Subcutaneous adipose tissue (tissue), 4 donors: ENCODE data around the gene CSH1. TPM values are rescaled to one million over a fixed set of nuclear protein-coding genes. Genes with fewer than 3 reads are reported as not detected.
"Not testable (repeated sequence)": the region's sequence is repeated elsewhere in the genome, so short reads cannot be mapped to it uniquely, and the experiment has no call there.

Experiments used
- total RNA-seq, 4 donors: library from RNA; depleted of rRNA; stranded (reverse); fragments of >200 nt; gene quantifications; one replicate each; pipeline ENCODE4 v1.1.0, GENCODE V29; 2016
- TF ChIP-seq, protein P1 (sequence below): fragments of 450-650 bp; IDR thresholded peaks from one replicate; pipeline ENCODE4 v1.5.1; 2016; ENCODE audit warnings: low read depth, mild to moderate bottlenecking, control low read depth, antibody characterized with exemption, moderate library complexity

Gene CSH1
- total RNA-seq, 4 donors from 2014 or later, result not detected

DNA sequence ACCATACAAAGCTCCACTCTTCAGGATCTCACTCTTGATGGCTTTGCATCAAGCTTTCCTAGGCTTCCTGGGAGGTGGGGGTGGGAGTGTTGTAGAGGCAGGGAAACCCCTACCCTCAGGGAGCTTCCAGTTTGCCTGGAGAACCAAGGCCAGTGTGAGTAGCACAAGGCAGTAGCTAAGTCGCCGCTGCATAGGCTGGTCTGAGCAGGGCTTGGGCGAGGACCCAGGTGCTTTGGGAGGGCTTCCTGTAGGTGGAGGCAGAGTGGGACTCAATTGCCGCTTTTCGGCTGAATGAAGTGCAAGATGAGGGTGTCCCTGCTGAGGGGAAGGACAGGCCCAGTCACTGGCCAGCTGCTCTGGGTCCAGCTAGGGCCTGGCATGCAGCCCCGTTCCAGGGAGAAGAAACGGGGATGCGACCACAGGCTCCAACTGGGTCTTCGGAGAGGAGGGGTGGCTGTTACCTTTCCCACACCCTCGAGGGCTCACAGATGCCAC lies 31.8 kb upstream of the CSH1 start:
- TF ChIP-seq, protein P1, sequence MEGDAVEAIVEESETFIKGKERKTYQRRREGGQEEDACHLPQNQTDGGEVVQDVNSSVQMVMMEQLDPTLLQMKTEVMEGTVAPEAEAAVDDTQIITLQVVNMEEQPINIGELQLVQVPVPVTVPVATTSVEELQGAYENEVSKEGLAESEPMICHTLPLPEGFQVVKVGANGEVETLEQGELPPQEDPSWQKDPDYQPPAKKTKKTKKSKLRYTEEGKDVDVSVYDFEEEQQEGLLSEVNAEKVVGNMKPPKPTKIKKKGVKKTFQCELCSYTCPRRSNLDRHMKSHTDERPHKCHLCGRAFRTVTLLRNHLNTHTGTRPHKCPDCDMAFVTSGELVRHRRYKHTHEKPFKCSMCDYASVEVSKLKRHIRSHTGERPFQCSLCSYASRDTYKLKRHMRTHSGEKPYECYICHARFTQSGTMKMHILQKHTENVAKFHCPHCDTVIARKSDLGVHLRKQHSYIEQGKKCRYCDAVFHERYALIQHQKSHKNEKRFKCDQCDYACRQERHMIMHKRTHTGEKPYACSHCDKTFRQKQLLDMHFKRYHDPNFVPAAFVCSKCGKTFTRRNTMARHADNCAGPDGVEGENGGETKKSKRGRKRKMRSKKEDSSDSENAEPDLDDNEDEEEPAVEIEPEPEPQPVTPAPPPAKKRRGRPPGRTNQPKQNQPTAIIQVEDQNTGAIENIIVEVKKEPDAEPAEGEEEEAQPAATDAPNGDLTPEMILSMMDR, result no peak

DNA sequence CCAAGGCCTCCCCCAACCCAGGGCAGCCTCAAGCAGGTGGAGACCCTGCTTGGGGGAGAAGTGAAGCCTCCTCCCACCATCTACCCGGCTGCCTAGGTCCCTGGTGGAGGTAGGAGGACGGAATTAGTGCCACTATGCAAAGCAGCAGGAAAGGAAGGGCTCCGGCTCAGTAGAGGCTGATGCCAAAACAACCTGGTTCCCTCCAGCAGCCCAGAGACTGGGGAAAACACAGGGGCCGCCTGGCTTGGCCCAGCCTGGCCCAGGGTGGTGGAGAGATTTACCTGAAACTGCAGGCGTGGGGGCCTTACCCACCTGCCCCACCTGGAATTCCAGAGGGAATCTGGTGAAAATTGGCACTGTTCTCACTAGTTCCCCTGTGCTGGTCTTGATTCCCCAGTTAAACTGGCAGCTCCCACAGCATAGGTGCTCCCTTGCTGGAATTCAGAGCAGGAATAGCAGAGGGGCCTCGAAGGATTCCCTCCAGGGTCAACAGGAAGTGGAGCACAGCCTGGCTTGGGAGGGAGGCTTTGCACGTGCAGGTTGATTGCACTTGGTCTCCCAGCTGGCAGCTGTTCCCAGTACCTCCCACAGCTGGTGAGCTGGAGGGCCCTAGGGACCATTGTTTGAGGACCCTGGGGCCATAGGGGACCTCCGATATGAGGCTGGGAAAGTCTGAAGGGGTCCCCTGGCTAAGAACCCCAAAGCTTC lies 31.2 kb upstream of the CSH1 start:
- TF ChIP-seq, protein P1, result no peak

DNA sequence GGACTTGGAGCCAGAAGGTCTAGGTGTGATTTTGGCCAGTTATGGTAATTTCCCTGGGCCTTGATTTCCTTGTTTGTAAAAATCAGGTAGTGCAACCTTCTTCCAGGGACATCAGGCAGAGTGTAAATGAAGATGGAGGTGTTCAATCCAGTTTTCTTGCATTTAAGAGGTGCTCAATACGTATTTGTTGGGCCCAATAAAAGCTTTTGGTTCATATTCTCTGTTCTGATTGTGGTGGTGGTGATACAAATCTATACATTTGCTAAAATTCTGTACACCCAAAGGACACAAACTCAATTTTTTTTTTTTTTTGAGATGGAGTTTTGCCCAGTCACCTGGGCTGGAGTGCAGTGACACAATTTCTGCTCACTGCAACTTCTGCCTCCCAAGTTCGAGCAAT lies 29.8 kb upstream of the CSH1 start:
- TF ChIP-seq, protein P1, result no peak

DNA sequence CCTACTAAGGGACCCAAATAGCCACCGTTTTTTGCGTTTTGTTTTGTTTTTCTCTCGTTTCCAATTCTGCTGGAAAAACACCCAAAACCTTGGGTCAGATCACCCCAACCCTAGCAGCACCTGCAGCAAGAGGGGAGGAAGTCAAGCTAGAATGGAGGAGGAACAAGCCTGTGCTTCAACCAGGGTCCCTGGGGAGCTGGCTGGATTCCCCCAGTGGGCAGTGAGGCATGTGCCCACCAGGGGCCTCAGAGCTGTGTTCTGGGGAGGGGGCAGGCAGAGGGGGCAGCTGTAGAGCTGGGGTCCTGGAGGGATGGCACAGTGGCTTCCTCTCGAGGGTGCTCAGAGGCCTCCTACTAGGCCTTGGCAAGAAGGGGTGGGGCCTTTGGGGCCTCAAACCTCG lies 29.2 kb upstream of the CSH1 start:
- TF ChIP-seq, protein P1, result no peak

DNA sequence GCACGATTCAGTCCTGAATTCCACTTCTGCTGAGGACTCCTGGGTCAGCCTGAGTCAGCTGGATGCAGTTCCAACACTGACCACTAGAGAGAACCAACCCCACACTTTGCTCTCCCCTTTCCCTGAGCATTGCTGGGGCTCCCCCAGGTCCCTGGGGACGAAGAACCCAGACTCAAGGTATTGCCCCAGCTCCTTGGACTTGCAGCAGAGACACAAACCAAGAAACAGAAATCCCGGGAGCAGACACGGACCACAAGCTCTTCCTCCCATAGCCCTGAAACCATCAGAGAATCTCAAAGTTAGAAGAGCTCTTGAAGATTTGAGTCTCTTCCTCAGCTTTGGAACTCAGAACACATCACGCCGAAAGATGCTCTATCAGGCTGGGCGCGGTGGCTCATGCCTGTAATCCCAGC lies 22.9 kb upstream of the CSH1 start:
- TF ChIP-seq, protein P1, result no peak

DNA sequence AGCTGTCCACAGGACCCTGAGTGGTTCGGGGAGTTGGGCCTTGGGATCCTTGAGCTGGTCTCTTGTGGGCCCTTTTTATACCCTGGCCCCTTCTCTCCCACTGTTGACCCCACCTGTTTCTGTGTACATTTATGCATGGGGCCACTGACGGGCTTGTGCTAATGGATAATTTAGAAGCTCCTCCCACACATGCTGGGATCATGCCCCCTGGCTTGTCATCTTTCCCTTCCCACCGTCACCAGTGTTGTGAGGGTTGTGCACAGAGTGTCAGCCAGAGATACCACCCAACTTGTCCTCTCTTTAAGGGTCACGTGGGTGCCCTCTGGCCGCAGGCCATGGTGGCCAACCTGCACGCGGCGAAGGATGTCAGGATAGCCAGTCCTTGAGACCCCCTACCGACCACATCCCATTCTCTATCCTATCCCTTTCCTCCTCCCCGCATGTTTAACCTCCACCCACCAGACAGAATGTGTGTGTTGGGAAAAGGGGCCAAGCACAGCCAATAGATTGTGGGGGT lies 22.5 kb upstream of the CSH1 start, which contains the start of gene GH1:
TSS of gene GH1 (minus strand) at position 51 of the 517 bp plus-strand sequence. CDS start 63 bp downstream, outside the sequence.
- TF ChIP-seq, protein P1, result not testable (repeated sequence)

DNA sequence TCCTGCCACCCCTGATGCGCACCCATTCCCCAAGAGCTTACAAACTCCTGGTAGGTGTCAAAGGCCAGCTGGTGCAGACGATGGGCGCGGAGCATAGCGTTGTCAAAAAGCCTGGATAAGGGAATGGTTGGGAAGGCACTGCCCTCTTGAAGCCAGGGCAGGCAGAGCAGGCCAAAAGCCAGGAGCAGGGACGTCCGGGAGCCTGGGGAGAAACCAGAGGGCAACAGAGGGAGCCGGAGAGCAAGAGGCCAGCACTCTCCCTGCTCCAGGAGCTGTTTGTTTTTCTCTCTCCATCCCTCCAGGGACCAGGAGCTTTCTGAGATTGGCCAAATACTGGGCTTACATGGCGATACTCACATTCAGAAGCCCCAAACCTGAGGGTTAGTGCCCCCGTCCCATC lies 21.9 kb upstream of the CSH1 start:
- TF ChIP-seq, protein P1, result no peak
